ENCODE data around the gene SLC7A6OS. TPM values are rescaled to one million over a fixed set of nuclear protein-coding genes. Genes with fewer than 3 reads are reported as not detected.

SLC7A6OS gene
- total RNA-seq, 1 experiment from 2014 or later: 19.4 TPM

DNA sequence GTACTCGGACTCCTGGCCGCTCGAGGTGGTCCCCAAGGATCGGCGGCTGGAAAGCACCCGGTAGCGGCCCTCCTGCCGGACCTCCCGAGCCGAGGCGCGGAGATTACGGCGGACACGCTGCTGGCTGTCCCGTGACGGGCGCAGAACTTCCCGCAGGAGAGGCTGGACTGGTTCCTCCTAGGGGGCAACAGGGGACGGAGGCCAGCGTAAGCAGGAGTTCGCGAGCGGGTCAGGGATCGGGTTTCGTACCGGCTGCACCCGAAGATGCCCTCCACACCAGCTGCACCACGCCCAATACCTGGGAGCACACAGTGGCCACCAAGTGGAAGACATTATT lies 341 bp downstream of the SLC7A6OS start:
- ChIA-PET CTCF (interaction anchor here (0.6 to 2.4 kb wide), 7 partner anchors 11 to 697 kb away, joined by 3 to 47 read pairs (median 4); partner anchors contain the start of gene SLC7A6), POLR2A (interaction anchor here (0.6 to 4.2 kb wide), 23 partner anchors 8 to 246 kb away, joined by 3 to 92 read pairs (median 7); partner anchors contain the start of genes ESRP2, PLA2G15 and SLC7A6)
- no peak for DNase-seq (ENCODE audit: unreplicated experiment)
- Mint-ChIP-seq H3K4me3 (ENCODE audit: unreplicated experiment) (peak overlapping the region; percentile 97), H3K27ac (ENCODE audit: low read depth, unreplicated experiment) (peak overlapping the region; percentile 87), H3K4me1 (ENCODE audit: insufficient read depth, unreplicated experiment) (peaks cover 16% of the 10 kb centered on the region), H3K9me3 (ENCODE audit: unreplicated experiment) (no peaks in the 10 kb centered on the region), H3K27me3 (ENCODE audit: insufficient read depth, unreplicated experiment) (no peaks in the 10 kb centered on the region), H3K36me3 (ENCODE audit: insufficient read depth, unreplicated experiment) (peaks cover 27% of the 10 kb centered on the region)
- no peak for TF ChIP-seq CTCF (IDR thresholded peaks at IDR 0.05; ENCODE audit: unreplicated experiment)
- intact Hi-C loops (cut with micrococcal nuclease): loop anchor here (2.0 kb wide), 1 partner anchor 46 kb away; the partner anchor contains the start of gene SLC7A6
- BruUV-seq (replicated peaks): TSS peak; percentile 58

GRCh38 chr16:68309799-68310198 lies 947 bp downstream of the SLC7A6OS start:
- H3K4me3 Mint-ChIP-seq (ENCODE audit: unreplicated experiment): peak overlapping the region; percentile 97
- CTCF ChIA-PET: interaction anchor here (0.6 to 0.7 kb wide), 3 partner anchors 46 to 242 kb away, joined by 3 to 4 read pairs (median 3); no protein-coding TSS in a partner anchor
- peaks cover 32% of the 10 kb centered on the region for H3K36me3 Mint-ChIP-seq (ENCODE audit: insufficient read depth, unreplicated experiment)
- H3K4me1 Mint-ChIP-seq (ENCODE audit: insufficient read depth, unreplicated experiment): peaks cover 16% of the 10 kb centered on the region
- H3K27me3 Mint-ChIP-seq (ENCODE audit: insufficient read depth, unreplicated experiment): no peaks in the 10 kb centered on the region
- BruUV-seq (replicated peaks): no TSS peak
- no peak for DNase-seq (ENCODE audit: unreplicated experiment)
- intact Hi-C loops (cut with micrococcal nuclease): loop anchor here (2.0 kb wide), 1 partner anchor 45 kb away; the partner anchor contains the start of gene SLC7A6
- POLR2A ChIA-PET: interaction anchor here (1.0 to 4.2 kb wide), 4 partner anchors 12 to 45 kb away, joined by 3 to 92 read pairs (median 15); partner anchors contain the start of gene SLC7A6
- peak overlapping the region; percentile 87 for H3K27ac Mint-ChIP-seq (ENCODE audit: low read depth, unreplicated experiment)
- TF ChIP-seq CTCF (IDR thresholded peaks at IDR 0.05; ENCODE audit: unreplicated experiment): no peak
- H3K9me3 Mint-ChIP-seq (ENCODE audit: unreplicated experiment): no peaks in the 10 kb centered on the region

- ChIA-PET CTCF (interaction anchor here (1.1 to 1.7 kb wide), 2 partner anchors 23 to 45 kb away, joined by 3 to 8 read pairs; no protein-coding TSS in a partner anchor), POLR2A (interaction anchor here (1.3 kb wide), 1 partner anchor 15 kb away, joined by 4 read pairs; no protein-coding TSS in a partner anchor)
- Mint-ChIP-seq H3K27me3 (ENCODE audit: insufficient read depth, unreplicated experiment) (no peaks in the 10 kb centered on the region), H3K4me1 (ENCODE audit: insufficient read depth, unreplicated experiment) (peaks cover 9% of the 10 kb centered on the region), H3K27ac (ENCODE audit: low read depth, unreplicated experiment) (no peak overlapping the region), H3K4me3 (ENCODE audit: unreplicated experiment) (no peak overlapping the region), H3K9me3 (ENCODE audit: unreplicated experiment) (no peaks in the 10 kb centered on the region), H3K36me3 (ENCODE audit: insufficient read depth, unreplicated experiment) (peaks cover 62% of the 10 kb centered on the region)
- no peak for TF ChIP-seq CTCF (IDR thresholded peaks at IDR 0.05; ENCODE audit: unreplicated experiment)
- BruUV-seq (replicated peaks): no TSS peak
- intact Hi-C loops (cut with micrococcal nuclease): no loop called here
- no peak for DNase-seq (ENCODE audit: unreplicated experiment)
These were observed 4.1 kb downstream of the SLC7A6OS start for GRCh38 chr16:68306633-68307032.

DNA sequence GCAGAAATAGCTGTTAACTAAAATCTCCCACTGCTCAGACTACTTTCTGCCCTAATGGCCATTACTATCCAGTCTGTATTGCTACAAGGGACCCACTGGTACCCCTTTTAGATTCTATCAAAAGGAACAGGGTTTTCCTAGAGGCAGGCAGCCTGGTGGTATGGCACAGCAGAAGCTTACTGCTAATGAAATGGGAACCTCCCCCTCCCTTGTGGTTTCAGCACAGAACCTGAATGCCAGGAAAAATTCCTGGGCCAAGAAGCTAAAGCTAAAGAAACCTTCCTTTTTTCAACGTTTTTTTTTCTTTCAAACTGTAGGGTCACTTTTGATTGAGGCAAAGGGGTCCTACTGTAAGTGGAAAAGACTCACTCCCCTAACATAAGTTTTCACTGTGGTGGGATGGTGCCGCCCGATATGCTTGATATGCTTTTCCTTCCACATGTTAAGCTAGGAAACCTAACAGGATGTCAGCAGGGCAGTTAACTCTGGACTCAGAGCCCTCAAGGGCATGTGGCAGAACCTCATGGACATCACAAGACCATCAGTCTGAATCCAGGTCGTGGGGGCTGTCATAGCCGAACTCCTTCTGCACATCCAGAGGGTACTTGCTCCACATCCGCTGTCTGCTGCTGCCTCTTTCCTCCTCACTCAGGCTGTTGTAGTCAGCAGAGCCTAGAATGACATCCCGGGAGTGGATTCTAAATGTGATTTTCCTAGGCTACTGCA lies 9.8 kb downstream of the SLC7A6OS start:
- Mint-ChIP-seq H3K4me3 (ENCODE audit: unreplicated experiment) (no peak overlapping the region), H3K27me3 (ENCODE audit: insufficient read depth, unreplicated experiment) (no peaks in the 10 kb centered on the region), H3K9me3 (ENCODE audit: unreplicated experiment) (no peaks in the 10 kb centered on the region), H3K27ac (ENCODE audit: low read depth, unreplicated experiment) (no peak overlapping the region), H3K36me3 (ENCODE audit: insufficient read depth, unreplicated experiment) (peaks cover 97% of the 10 kb centered on the region), H3K4me1 (ENCODE audit: insufficient read depth, unreplicated experiment) (no peaks in the 10 kb centered on the region)
- intact Hi-C loops (cut with micrococcal nuclease): no loop called here
- CTCF ChIA-PET: interaction anchor here (0.9 to 3.8 kb wide), 5 partner anchors 8 to 39 kb away, joined by 4 to 67 read pairs (median 5); partner anchors contain the start of gene SLC7A6
- DNase-seq (ENCODE audit: unreplicated experiment): no peak
- TF ChIP-seq CTCF (IDR thresholded peaks at IDR 0.05; ENCODE audit: unreplicated experiment): no peak
- POLR2A ChIA-PET: interaction anchor here (0.7 to 8.2 kb wide), 9 partner anchors 9 to 63 kb away, joined by 3 to 92 read pairs (median 11); partner anchors contain the start of genes PRMT7, SLC7A6 and SLC7A6OS
- TSS peak; percentile 10 for BruUV-seq (replicated peaks)
